Mesendoderm (in vitro differentiated cells): ENCODE measurements around the gene TAF1D.

Source experiments
- DNase-seq: peaks from one replicate; pipeline ENCODE4 v3.0.0; 2013
- H2AK5ac ChIP-seq: 2 replicates; pipeline ENCODE4 v1.6.1; 2013; ENCODE audit warnings: low read length, inconsistent platforms
- H2BK120ac ChIP-seq: 2 replicates; pipeline ENCODE4 v1.6.1; 2013; ENCODE audit warnings: low read depth, mild to moderate bottlenecking, low read length, moderate library complexity, mixed read lengths
- H2BK15ac ChIP-seq: replicated peaks from 2 replicates; pipeline ENCODE4 v1.6.1; 2013; ENCODE audit warnings: low read depth, mild to moderate bottlenecking, moderate library complexity
- H2BK5ac ChIP-seq: 2 replicates; pipeline ENCODE4 v1.6.1; 2013; ENCODE audit warnings: low read length, inconsistent platforms
- H3K18ac ChIP-seq: 2 replicates; pipeline ENCODE4 v1.6.1; 2013; ENCODE audit warnings: mild to moderate bottlenecking, low read length, mixed read lengths
- H3K23ac ChIP-seq: one replicate; pipeline ENCODE4 v1.6.1; 2013; ENCODE audit warnings: low read length
- H3K27ac ChIP-seq: 2 replicates; pipeline ENCODE4 v1.5.1; 2013; ENCODE audit warnings: low read depth, mild to moderate bottlenecking, inconsistent platforms, low read length, moderate library complexity
- H3K27me3 ChIP-seq: 2 replicates; pipeline ENCODE4 v1.6.1; 2013; ENCODE audit warnings: low read length, control low read depth, mild to moderate bottlenecking, inconsistent platforms; ENCODE audit not compliant: insufficient read depth, poor library complexity
- H3K36me3 ChIP-seq: 2 replicates; pipeline ENCODE4 v1.6.1; 2013; ENCODE audit warnings: low read length, inconsistent platforms; ENCODE audit not compliant: control insufficient read depth, insufficient read depth
- H3K4ac ChIP-seq: one replicate; pipeline ENCODE4 v1.6.1; 2013; ENCODE audit warnings: low read depth, mild to moderate bottlenecking, low read length, moderate library complexity
- H3K4me1 ChIP-seq: 2 replicates; pipeline ENCODE4 v1.6.1; 2013; ENCODE audit warnings: low read depth, low read length, inconsistent platforms; ENCODE audit not compliant: control insufficient read depth
- H3K4me2 ChIP-seq: 2 replicates; pipeline ENCODE4 v1.6.1; 2013; ENCODE audit warnings: low read length
- H3K4me3 ChIP-seq: 2 replicates; pipeline ENCODE4 v1.5.1; 2013; ENCODE audit warnings: mild to moderate bottlenecking, low read length
- H3K56ac ChIP-seq: one replicate; pipeline ENCODE4 v1.6.1; 2013; ENCODE audit warnings: low read length
- H3K79me1 ChIP-seq: 2 replicates; pipeline ENCODE4 v1.6.1; 2013; ENCODE audit warnings: low read length, inconsistent platforms
- H3K79me2 ChIP-seq: 2 replicates; pipeline ENCODE4 v1.6.1; 2013; ENCODE audit warnings: mild to moderate bottlenecking, low read length; ENCODE audit not compliant: control insufficient read depth, insufficient read depth
- H3K9ac ChIP-seq: 2 replicates; pipeline ENCODE4 v1.6.1; 2013; ENCODE audit warnings: low read length, inconsistent platforms
- H4K5ac ChIP-seq: one replicate; pipeline ENCODE4 v1.6.1; 2013; ENCODE audit warnings: low read length
- H4K8ac ChIP-seq: one replicate; pipeline ENCODE4 v1.6.1; 2013; ENCODE audit warnings: low read depth, mild to moderate bottlenecking, control low read depth, low read length, moderate library complexity
- WGBS: extraction: QIAGEN DNeasy Blood & Tissue Kit; methylation state at CpG from one replicate; pipeline ENCODE4 v1.1.7; 2013; ENCODE audit warnings: low lambda C conversion rate, missing lambda C conversion rate; ENCODE audit not compliant: insufficient coverage; ENCODE audit errors: extremely low coverage; 5-methylcytosine and 5-hydroxymethylcytosine counted together

Gene TAF1D

DNA sequence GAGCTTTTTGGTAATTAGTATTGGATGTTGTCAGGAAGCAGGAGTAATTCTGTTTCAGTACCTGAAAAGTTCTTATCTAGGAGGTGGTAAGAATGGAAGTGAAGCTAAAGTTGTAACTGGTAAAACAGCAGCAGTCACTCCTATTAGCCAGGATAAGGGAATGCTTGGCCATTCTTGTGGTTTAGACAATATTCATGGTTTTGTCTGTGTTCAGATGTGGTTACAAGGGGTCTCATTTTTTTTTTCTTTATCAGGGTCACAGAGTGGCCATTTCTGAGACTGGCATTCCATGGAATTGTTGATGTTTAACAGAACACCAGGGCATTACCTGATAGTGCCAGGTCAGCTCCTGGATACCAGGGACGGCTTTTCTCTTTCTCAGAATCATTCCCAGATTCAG lies 23.8 kb downstream of the TAF1D start:
- H3K4me1 ChIP-seq, result peaks cover 2% of the 10 kb centered on the region
- no peak overlapping the region for H4K8ac ChIP-seq
- no peak overlapping the region for H2BK5ac ChIP-seq
- no peak overlapping the region for H3K9ac ChIP-seq
- no peak overlapping the region for H3K4me3 ChIP-seq
- no CpG with 5 or more reads among the region's 1 CpG for WGBS
- no peak overlapping the region for H3K27ac ChIP-seq
- H3K36me3 ChIP-seq, result no peaks in the 10 kb centered on the region
- H2BK120ac ChIP-seq, result no peak overlapping the region
- H3K79me1 ChIP-seq, result no peaks in the 10 kb centered on the region
- H2BK15ac ChIP-seq, result no peak overlapping the region
- H3K18ac ChIP-seq, result no peak overlapping the region
- H3K56ac ChIP-seq, result no peak overlapping the region
- H3K23ac ChIP-seq, result no peak overlapping the region
- DNase-seq, result no peak
- no peak overlapping the region for H3K4me2 ChIP-seq
- H3K27me3 ChIP-seq, result no peaks in the 10 kb centered on the region
- H2AK5ac ChIP-seq, result no peak overlapping the region
- H3K4ac ChIP-seq, result no peak overlapping the region
- no peaks in the 10 kb centered on the region for H3K79me2 ChIP-seq
- no peak overlapping the region for H4K5ac ChIP-seq

GRCh38 chr11:93715797-93716396 lies 25.4 kb downstream of the TAF1D start:
- no peak overlapping the region for H3K4me3 ChIP-seq
- no peak overlapping the region for H3K27ac ChIP-seq
- WGBS, result no CpG with 5 or more reads among the region's 4 CpGs
- H4K8ac ChIP-seq, result no peak overlapping the region
- H2BK5ac ChIP-seq, result no peak overlapping the region
- no peaks in the 10 kb centered on the region for H3K27me3 ChIP-seq
- H3K9ac ChIP-seq, result no peak overlapping the region
- H3K4ac ChIP-seq, result no peak overlapping the region
- no peak for DNase-seq
- no peaks in the 10 kb centered on the region for H3K36me3 ChIP-seq
- H2BK120ac ChIP-seq, result no peak overlapping the region
- H2AK5ac ChIP-seq, result no peak overlapping the region
- H3K4me2 ChIP-seq, result no peak overlapping the region
- H3K18ac ChIP-seq, result no peak overlapping the region
- no peaks in the 10 kb centered on the region for H3K79me1 ChIP-seq
- H3K23ac ChIP-seq, result no peak overlapping the region
- H4K5ac ChIP-seq, result no peak overlapping the region
- H3K4me1 ChIP-seq, result peaks cover 2% of the 10 kb centered on the region
- H3K79me2 ChIP-seq, result no peaks in the 10 kb centered on the region
- H3K56ac ChIP-seq, result no peak overlapping the region
- H2BK15ac ChIP-seq, result no peak overlapping the region

GRCh38 chr11:93712678-93713077 lies 28.6 kb downstream of the TAF1D start:
- Histone ChIP-seq H3K27ac (no peak overlapping the region), H3K4me1 (peaks cover 2% of the 10 kb centered on the region), H3K23ac (no peak overlapping the region), H3K27me3 (no peaks in the 10 kb centered on the region), H3K18ac (no peak overlapping the region), H4K8ac (no peak overlapping the region), H3K79me2 (no peaks in the 10 kb centered on the region), H3K4ac (no peak overlapping the region), H2AK5ac (no peak overlapping the region), H3K56ac (no peak overlapping the region), H3K36me3 (no peaks in the 10 kb centered on the region), H2BK120ac (no peak overlapping the region), H3K4me3 (no peak overlapping the region), H3K9ac (no peak overlapping the region), H4K5ac (no peak overlapping the region), H3K79me1 (no peaks in the 10 kb centered on the region), H3K4me2 (no peak overlapping the region), H2BK5ac (no peak overlapping the region), H2BK15ac (no peak overlapping the region)
- DNase-seq, result no peak

GRCh38 chr11:93710239-93710638 lies 31.1 kb downstream of the TAF1D start:
- no CpG with 5 or more reads among the region's 1 CpG for WGBS
- H3K36me3 ChIP-seq, result no peaks in the 10 kb centered on the region
- H3K4me3 ChIP-seq, result no peak overlapping the region

DNA sequence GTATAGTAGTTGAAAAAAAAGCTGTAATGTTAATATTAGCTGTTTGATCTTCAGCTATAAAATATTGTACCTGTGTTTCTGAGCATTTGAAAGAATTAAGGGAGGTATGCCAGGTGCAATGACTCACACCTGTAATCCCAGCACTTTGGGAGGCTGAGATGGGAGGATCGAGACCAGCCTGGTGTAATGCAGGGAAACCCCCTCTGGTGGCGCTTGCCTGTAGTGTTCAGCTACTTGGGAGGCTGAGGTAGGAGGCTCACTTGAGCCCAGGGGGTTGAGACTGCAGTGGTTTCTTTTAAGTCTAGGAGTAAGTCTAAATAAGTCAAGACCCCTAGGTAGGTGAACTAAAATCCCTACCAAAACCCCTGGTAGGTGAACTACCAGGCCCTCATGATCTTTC lies 37.1 kb downstream of the TAF1D start:
- Histone ChIP-seq H3K36me3 (no peaks in the 10 kb centered on the region), H2BK5ac (no peak overlapping the region), H3K9ac (no peak overlapping the region), H3K4me2 (no peak overlapping the region), H4K5ac (no peak overlapping the region), H3K56ac (no peak overlapping the region), H3K79me2 (no peaks in the 10 kb centered on the region), H3K79me1 (no peaks in the 10 kb centered on the region), H3K4me3 (no peak overlapping the region), H2AK5ac (no peak overlapping the region), H3K4me1 (no peaks in the 10 kb centered on the region), H3K23ac (no peak overlapping the region), H3K27me3 (no peaks in the 10 kb centered on the region), H2BK120ac (no peak overlapping the region), H3K27ac (no peak overlapping the region), H4K8ac (no peak overlapping the region), H2BK15ac (no peak overlapping the region), H3K4ac (no peak overlapping the region), H3K18ac (no peak overlapping the region)
- DNase-seq, result peak; percentile 39
- WGBS, result no CpG with 5 or more reads among the region's 2 CpGs

More at GRCh38 chr11:93710239-93710638, 31.1 kb downstream of the TAF1D start:
- H3K79me1 ChIP-seq, result no peaks in the 10 kb centered on the region
- no peak overlapping the region for H2BK120ac ChIP-seq
- no peak overlapping the region for H3K9ac ChIP-seq
- H3K27me3 ChIP-seq, result no peaks in the 10 kb centered on the region
- no peaks in the 10 kb centered on the region for H3K79me2 ChIP-seq
- H3K4me2 ChIP-seq, result no peak overlapping the region
- no peak overlapping the region for H3K4ac ChIP-seq
- no peak overlapping the region for H2BK5ac ChIP-seq
- no peak overlapping the region for H2BK15ac ChIP-seq
- H4K5ac ChIP-seq, result no peak overlapping the region
- DNase-seq, result no peak
- H4K8ac ChIP-seq, result no peak overlapping the region
- H3K18ac ChIP-seq, result no peak overlapping the region
- H2AK5ac ChIP-seq, result no peak overlapping the region
- H3K27ac ChIP-seq, result no peak overlapping the region
- no peak overlapping the region for H3K56ac ChIP-seq
- no peak overlapping the region for H3K23ac ChIP-seq
- H3K4me1 ChIP-seq, result no peaks in the 10 kb centered on the region

- H3K18ac ChIP-seq, result no peak overlapping the region
- H3K23ac ChIP-seq, result no peak overlapping the region
- H2BK5ac ChIP-seq, result no peak overlapping the region
- no peak overlapping the region for H3K56ac ChIP-seq
- no peak overlapping the region for H2AK5ac ChIP-seq
- DNase-seq, result no peak
- no peaks in the 10 kb centered on the region for H3K27me3 ChIP-seq
- H3K36me3 ChIP-seq, result peaks cover 9% of the 10 kb centered on the region
- no peaks in the 10 kb centered on the region for H3K4me1 ChIP-seq
- no peak overlapping the region for H3K4ac ChIP-seq
- H3K4me2 ChIP-seq, result no peak overlapping the region
- no peak overlapping the region for H3K9ac ChIP-seq
- H3K79me1 ChIP-seq, result no peaks in the 10 kb centered on the region
- WGBS, result no CpG with 5 or more reads among the region's 3 CpGs
- no peak overlapping the region for H4K5ac ChIP-seq
- H2BK120ac ChIP-seq, result no peak overlapping the region
- no peaks in the 10 kb centered on the region for H3K79me2 ChIP-seq
- no peak overlapping the region for H3K27ac ChIP-seq
- no peak overlapping the region for H4K8ac ChIP-seq
- H2BK15ac ChIP-seq, result no peak overlapping the region
- no peak overlapping the region for H3K4me3 ChIP-seq
Observed at GRCh38 chr11:93700830-93701229, 40.5 kb downstream of the TAF1D start.
